DOHH2 (cell line): ENCODE measurements around the gene GLYR1.

Source experiments
- H3F3A ChIP-seq: fragments of 200-600 bp; sonication (generic), shearing (Covaris generic); 2 replicates; pipeline ENCODE4 v1.6.0; 2016; ENCODE audit warnings: antibody characterized with exemption, mild to moderate bottlenecking; ENCODE audit not compliant: control insufficient read depth, insufficient read depth
- H3K27ac ChIP-seq: fragments of 200-600 bp; sonication (generic); 2 replicates; pipeline ENCODE4 v1.5.1; 2014; ENCODE audit warnings: low read depth, mild to moderate bottlenecking, low read length, moderate library complexity
- H3K27me3 ChIP-seq: fragments of 200-600 bp; sonication (generic); 2 replicates; pipeline ENCODE4 v1.6.1; 2014; ENCODE audit warnings: mild to moderate bottlenecking, low read length, mixed read lengths; ENCODE audit not compliant: control insufficient read depth
- H3K36me3 ChIP-seq: fragments of 200-600 bp; sonication (generic); 2 replicates; pipeline ENCODE4 v1.6.1; 2014; ENCODE audit warnings: mild to moderate bottlenecking, low read length, moderate library complexity, mixed read lengths; ENCODE audit not compliant: control insufficient read depth
- H3K4me1 ChIP-seq: fragments of 200-600 bp; sonication (generic); 2 replicates; pipeline ENCODE4 v1.6.1; 2014; ENCODE audit warnings: mild to moderate bottlenecking, low read length, mixed read lengths; ENCODE audit not compliant: control insufficient read depth
- H3K4me2 ChIP-seq: fragments of 200-600 bp; sonication (generic); 2 replicates; pipeline ENCODE4 v1.6.0; 2014; ENCODE audit warnings: mild to moderate bottlenecking, low read length, moderate library complexity
- H3K4me3 ChIP-seq: fragments of 200-600 bp; sonication (generic); 2 replicates; pipeline ENCODE4 v1.5.1; 2014; ENCODE audit warnings: mild to moderate bottlenecking, low read length, mixed read lengths
- H3K79me2 ChIP-seq: fragments of 200-600 bp; sonication (generic); 2 replicates; pipeline ENCODE4 v1.6.1; 2014; ENCODE audit warnings: mild to moderate bottlenecking, low read length, mixed read lengths; ENCODE audit not compliant: control insufficient read depth
- H3K9me2 ChIP-seq: fragments of 200-600 bp; sonication (generic); replicated peaks from 2 replicates; pipeline ENCODE4 v1.6.1; 2014; ENCODE audit warnings: mild to moderate bottlenecking, low read length, mixed read lengths; ENCODE audit not compliant: control insufficient read depth
- H3K9me3 ChIP-seq: fragments of 200-600 bp; sonication (generic); 2 replicates; pipeline ENCODE4 v1.6.1; 2014; ENCODE audit warnings: antibody characterized with exemption, low read length, mixed read lengths; ENCODE audit not compliant: control insufficient read depth, insufficient read depth
- H4K20me1 ChIP-seq: fragments of 200-600 bp; sonication (generic); 2 replicates; pipeline ENCODE4 v1.6.0; 2014; ENCODE audit warnings: low read depth, mild to moderate bottlenecking, antibody characterized with exemption, low read length, moderate library complexity; ENCODE audit not compliant: control insufficient read depth, insufficient read depth
- CTCF ChIP-seq: fragments of 200-600 bp; sonication (generic); IDR thresholded peaks from one replicate; pipeline ENCODE4 v1.5.1; 2014; ENCODE audit warnings: antibody characterized with exemption, mild to moderate bottlenecking, low read depth, low read length; ENCODE audit not compliant: poor library complexity, severe bottlenecking
- EZH2phosphoT487 ChIP-seq: fragments of 200-600 bp; sonication (generic); IDR thresholded peaks from 2 replicates; pipeline ENCODE4 v1.6.1; 2017; ENCODE audit warnings: borderline replicate concordance, mild to moderate bottlenecking, antibody characterized with exemption, low read length, moderate library complexity, mixed read lengths

The GLYR1 gene

DNA sequence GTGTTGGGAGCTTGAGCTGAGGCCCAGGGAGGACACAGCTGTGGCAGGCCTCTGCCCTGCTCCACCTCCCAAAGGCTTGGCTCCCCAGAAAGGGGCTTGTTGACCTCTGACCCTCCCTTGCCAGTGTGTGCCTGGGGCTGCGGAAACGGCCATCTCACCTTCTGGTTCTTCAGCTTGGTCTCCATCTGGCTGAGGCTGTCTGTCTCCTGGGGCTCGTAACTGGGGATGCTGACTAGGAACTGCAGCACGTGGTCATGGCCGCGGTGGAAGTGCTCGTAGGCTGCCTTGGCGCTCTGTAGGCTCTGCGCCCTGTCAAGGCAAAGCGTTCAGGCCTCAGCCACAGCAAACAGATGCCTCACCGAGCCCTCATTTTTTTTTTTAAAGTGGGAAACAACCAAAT lies 42.9 kb upstream of the GLYR1 start:
- no peak overlapping the region for H3K4me2 ChIP-seq
- no peaks in the 10 kb centered on the region for H3K27me3 ChIP-seq
- TF ChIP-seq EZH2phosphoT487: no peak
- H4K20me1 ChIP-seq: no peaks in the 10 kb centered on the region
- no peaks in the 10 kb centered on the region for H3K79me2 ChIP-seq
- H3K9me2 ChIP-seq: no peaks in the 10 kb centered on the region
- H3K27ac ChIP-seq: no peak overlapping the region
- H3K4me1 ChIP-seq: no peaks in the 10 kb centered on the region
- peaks cover under 1% of the 10 kb centered on the region; the same call in 1 of the 2 replicates for H3K36me3 ChIP-seq
- no peaks in the 10 kb centered on the region for H3K9me3 ChIP-seq
- H3F3A ChIP-seq: no peaks in the 10 kb centered on the region; the same call in 1 of the 2 replicates
- no peak overlapping the region for H3K4me3 ChIP-seq

DNA sequence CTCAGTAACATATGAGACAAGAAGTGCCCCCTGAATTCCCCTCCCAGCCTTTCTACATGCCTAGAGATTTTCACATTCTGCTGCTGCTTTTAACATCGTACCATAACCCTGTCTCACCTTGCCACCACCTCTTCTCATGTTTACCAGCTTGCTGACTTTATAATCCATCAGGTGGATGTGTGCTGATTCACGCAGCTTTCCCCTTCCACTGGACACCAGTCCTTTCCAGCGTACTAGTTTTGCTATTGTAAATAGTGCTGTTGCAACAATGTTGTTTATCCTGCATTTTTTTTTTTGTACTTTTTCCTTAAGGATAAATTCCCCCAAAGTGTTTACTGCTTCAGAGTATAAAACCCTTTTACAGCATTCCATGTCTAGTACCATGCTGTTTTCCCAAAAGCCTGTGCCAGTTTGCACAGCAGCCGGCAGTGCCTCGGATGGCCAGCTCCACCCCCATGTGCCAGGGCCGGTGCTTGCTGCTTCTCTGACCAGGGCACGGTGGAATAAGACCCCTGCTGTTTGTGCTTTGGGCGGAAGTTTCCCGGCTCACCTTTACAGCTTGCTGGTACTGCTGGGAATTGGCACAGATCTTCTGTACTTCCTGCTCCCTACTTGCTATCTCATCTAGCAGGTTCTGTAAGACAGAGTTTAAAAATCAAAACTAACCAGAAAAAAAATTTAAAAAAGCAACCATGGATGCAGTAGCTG lies 41.5 kb upstream of the GLYR1 start:
- TF ChIP-seq EZH2phosphoT487: no peak
- TF ChIP-seq CTCF: no peak
- Histone ChIP-seq H3K4me3 (no peak overlapping the region), H3F3A (no peaks in the 10 kb centered on the region; the same call in 1 of the 2 replicates), H3K4me1 (no peaks in the 10 kb centered on the region), H3K9me3 (no peaks in the 10 kb centered on the region), H3K9me2 (no peaks in the 10 kb centered on the region), H3K79me2 (no peaks in the 10 kb centered on the region), H4K20me1 (no peaks in the 10 kb centered on the region), H3K27me3 (no peaks in the 10 kb centered on the region), H3K4me2 (no peak overlapping the region), H3K27ac (no peak overlapping the region), H3K36me3 (peaks cover 13% of the 10 kb centered on the region)

DNA sequence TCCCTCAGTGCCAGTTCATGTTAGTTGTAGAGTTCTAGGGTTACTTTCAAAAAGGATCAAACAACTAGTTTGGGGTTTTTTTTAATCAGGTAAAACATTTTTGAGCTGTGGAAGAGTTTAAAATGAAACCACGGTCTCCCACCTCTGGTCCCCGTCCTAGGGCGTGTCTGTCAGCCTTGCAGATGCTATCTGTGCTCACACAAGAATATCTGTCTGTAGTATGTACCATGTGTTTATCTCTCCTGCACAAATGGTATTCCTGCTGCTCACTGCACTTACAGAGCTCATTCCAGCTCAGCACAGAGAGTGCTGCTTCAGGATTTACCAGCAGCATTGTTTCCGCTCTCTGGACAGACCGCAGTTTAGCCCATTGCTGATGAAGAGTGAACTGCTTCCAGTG lies 39.1 kb upstream of the GLYR1 start:
- H4K20me1 ChIP-seq: no peaks in the 10 kb centered on the region
- TF ChIP-seq EZH2phosphoT487 (no peak), CTCF (no peak)
- no peak overlapping the region for H3K4me2 ChIP-seq
- no peaks in the 10 kb centered on the region for H3K27me3 ChIP-seq
- H3K79me2 ChIP-seq: no peaks in the 10 kb centered on the region
- H3K9me3 ChIP-seq: no peaks in the 10 kb centered on the region
- no peaks in the 10 kb centered on the region for H3K4me1 ChIP-seq
- H3K4me3 ChIP-seq: no peak overlapping the region
- H3K9me2 ChIP-seq: no peaks in the 10 kb centered on the region
- H3K27ac ChIP-seq: no peak overlapping the region
- no peaks in the 10 kb centered on the region; the same call in 1 of the 2 replicates for H3F3A ChIP-seq
- H3K36me3 ChIP-seq: peaks cover 33% of the 10 kb centered on the region
